ENCODE results near the gene LMBR1.

- no peak for TF ChIP-seq CEBPB (IDR thresholded peaks at IDR 0.05)
- no peak for TF ChIP-seq EGR1 (IDR thresholded peaks at IDR 0.05)
- TF ChIP-seq EP300 (IDR thresholded peaks at IDR 0.05; ENCODE audit: borderline replicate concordance) = no peak
- no peak for TF ChIP-seq ZBTB7A (IDR thresholded peaks at IDR 0.05; ENCODE audit: low read depth)
- TF ChIP-seq YY1 (IDR thresholded peaks at IDR 0.05; ENCODE audit: low read depth) = no peak
- no peak for TF ChIP-seq RAD21 (IDR thresholded peaks at IDR 0.05; ENCODE audit: low read depth)
- TF ChIP-seq TEAD4 (IDR thresholded peaks at IDR 0.05) = no peak
- TF ChIP-seq MAX (IDR thresholded peaks at IDR 0.05) = no peak
These were observed 6.0 kb upstream of the LMBR1 start for GRCh38 chr7:156898938-156899337.
